ENCODE data around the gene SUPT20H. TPM values are rescaled to one million over a fixed set of nuclear protein-coding genes. Genes with fewer than 3 reads are reported as not detected.

Gene SUPT20H
- total and polyA plus RNA-seq, 2 donors (not counting 1 experiment from before 2014, with no cell fraction given): 56.5 to 57.5 TPM

DNA sequence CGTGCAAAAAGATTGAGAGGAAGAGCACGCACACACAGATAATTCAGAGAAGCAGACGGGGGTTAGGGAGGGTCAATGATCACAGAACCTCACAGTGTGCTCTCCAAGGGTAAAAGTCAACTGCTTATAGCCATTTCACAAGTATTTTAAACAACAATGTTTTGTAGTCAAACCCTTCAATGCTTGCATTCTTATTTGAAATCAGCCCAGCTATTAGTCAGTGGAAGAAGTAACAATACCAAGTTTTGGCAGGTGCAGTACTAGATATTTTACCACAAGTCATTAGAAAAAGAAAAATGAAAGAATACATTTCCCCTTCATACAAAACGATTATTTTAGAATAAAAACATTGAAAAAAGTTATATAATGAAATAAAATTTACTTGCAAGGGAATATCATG lies 43.4 kb upstream of the SUPT20H start:
- Histone ChIP-seq H3K9ac (ENCODE audit: insufficient read depth, low read length) (no peak overlapping the region), H3K27ac (ENCODE audit: insufficient read depth, low read length) (no peak overlapping the region), H3K9me3 (ENCODE audit: control insufficient read depth, insufficient read depth, low read depth, low read length) (no peaks in the 10 kb centered on the region), H3K4me1 (ENCODE audit: control insufficient read depth, extremely low read depth, insufficient read depth, low read length) (no peaks in the 10 kb centered on the region), H4K20me1 (ENCODE audit: control insufficient read depth, extremely low read depth, insufficient read depth, low read length) (no peaks in the 10 kb centered on the region), H3K4me2 (ENCODE audit: extremely low read depth, insufficient read depth, low read length) (no peak overlapping the region), H2AFZ (ENCODE audit: low read length) (no peak overlapping the region), H3K36me3 (ENCODE audit: control insufficient read depth, insufficient read depth, low read length) (no peaks in the 10 kb centered on the region), H3K4me3 (replicated peaks in 1 of 4; ENCODE audit: control extremely low read depth in 1 of 4, insufficient read depth in 1 of 4, low read depth in 3 of 4, low read length in 4 of 4) (no peak overlapping the region), H3K27me3 (ENCODE audit: control insufficient read depth, insufficient read depth, low read length) (no peaks in the 10 kb centered on the region), H3K79me2 (ENCODE audit: control insufficient read depth, insufficient read depth, low read length) (no peaks in the 10 kb centered on the region)
- peak in 1 of 2 donors; percentile 78 for DNase-seq (ENCODE audit: low read depth in 2 of 2)
- TF ChIP-seq EZH2 (IDR thresholded peaks at IDR 0.05; ENCODE audit: low read length, missing control alignments): no peak
- TF ChIP-seq, protein P1, sequence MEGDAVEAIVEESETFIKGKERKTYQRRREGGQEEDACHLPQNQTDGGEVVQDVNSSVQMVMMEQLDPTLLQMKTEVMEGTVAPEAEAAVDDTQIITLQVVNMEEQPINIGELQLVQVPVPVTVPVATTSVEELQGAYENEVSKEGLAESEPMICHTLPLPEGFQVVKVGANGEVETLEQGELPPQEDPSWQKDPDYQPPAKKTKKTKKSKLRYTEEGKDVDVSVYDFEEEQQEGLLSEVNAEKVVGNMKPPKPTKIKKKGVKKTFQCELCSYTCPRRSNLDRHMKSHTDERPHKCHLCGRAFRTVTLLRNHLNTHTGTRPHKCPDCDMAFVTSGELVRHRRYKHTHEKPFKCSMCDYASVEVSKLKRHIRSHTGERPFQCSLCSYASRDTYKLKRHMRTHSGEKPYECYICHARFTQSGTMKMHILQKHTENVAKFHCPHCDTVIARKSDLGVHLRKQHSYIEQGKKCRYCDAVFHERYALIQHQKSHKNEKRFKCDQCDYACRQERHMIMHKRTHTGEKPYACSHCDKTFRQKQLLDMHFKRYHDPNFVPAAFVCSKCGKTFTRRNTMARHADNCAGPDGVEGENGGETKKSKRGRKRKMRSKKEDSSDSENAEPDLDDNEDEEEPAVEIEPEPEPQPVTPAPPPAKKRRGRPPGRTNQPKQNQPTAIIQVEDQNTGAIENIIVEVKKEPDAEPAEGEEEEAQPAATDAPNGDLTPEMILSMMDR (conservative IDR thresholded peaks at IDR 0.05 in 1 of 2, IDR thresholded peaks at IDR 0.05 in 1 of 2; ENCODE audit: low read depth in 1 of 2, low read length in 2 of 2): no peak

DNA sequence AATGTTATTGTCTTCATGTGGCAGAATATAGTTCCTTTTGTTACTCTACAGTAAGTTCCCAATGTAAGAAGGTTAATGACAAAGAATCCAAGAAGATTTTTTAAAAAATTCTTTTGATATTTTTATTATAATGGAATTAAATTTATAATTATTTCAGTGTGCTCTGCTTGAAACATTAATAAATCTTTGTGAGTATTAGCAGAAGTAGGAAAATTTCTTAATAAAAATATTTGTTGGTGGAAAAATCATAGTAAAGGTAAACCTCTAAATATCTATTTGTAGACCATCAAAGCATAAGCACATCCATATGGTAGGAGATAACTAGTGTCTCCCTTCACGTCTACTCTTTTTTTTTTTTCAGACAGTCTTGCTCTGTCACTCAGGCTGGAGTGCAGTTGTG lies 41.7 kb upstream of the SUPT20H start:
- Histone ChIP-seq H3K4me1 (ENCODE audit: control insufficient read depth, extremely low read depth, insufficient read depth, low read length) (no peaks in the 10 kb centered on the region), H3K27ac (ENCODE audit: insufficient read depth, low read length) (no peak overlapping the region), H3K9me3 (ENCODE audit: control insufficient read depth, insufficient read depth, low read depth, low read length) (no peaks in the 10 kb centered on the region), H3K79me2 (ENCODE audit: control insufficient read depth, insufficient read depth, low read length) (no peaks in the 10 kb centered on the region), H3K27me3 (ENCODE audit: control insufficient read depth, insufficient read depth, low read length) (no peaks in the 10 kb centered on the region), H4K20me1 (ENCODE audit: control insufficient read depth, extremely low read depth, insufficient read depth, low read length) (no peaks in the 10 kb centered on the region), H3K36me3 (ENCODE audit: control insufficient read depth, insufficient read depth, low read length) (no peaks in the 10 kb centered on the region), H3K4me3 (replicated peaks in 1 of 4; ENCODE audit: control extremely low read depth in 1 of 4, insufficient read depth in 1 of 4, low read depth in 3 of 4, low read length in 4 of 4) (no peak overlapping the region), H2AFZ (ENCODE audit: low read length) (no peak overlapping the region), H3K9ac (ENCODE audit: insufficient read depth, low read length) (no peak overlapping the region), H3K4me2 (ENCODE audit: extremely low read depth, insufficient read depth, low read length) (no peak overlapping the region)
- DNase-seq (ENCODE audit: low read depth in 2 of 2): no peak
- TF ChIP-seq, protein P1 (conservative IDR thresholded peaks at IDR 0.05 in 1 of 2, IDR thresholded peaks at IDR 0.05 in 1 of 2; ENCODE audit: low read depth in 1 of 2, low read length in 2 of 2): no peak
- no peak for TF ChIP-seq EZH2 (IDR thresholded peaks at IDR 0.05; ENCODE audit: low read length, missing control alignments)

DNA sequence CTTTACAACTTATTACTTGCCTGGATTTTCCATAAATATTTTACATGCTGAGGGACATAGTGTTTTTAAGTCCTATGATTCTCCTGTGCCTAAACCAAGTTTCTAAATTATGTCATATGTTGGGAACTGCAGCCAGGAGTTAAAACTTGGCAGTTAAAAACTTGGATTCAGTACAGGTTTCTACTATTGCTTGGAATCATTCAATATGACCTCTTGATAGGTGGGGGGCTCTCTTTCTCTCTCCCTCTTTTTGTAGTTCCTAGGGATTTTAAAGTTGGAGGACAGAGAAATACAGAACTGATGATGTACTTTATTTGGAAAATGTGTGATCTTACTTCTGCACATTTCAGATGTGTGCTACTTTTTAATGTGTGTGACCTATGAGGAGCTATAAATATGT lies 41.2 kb upstream of the SUPT20H start:
- no peak overlapping the region for H2AFZ ChIP-seq (ENCODE audit: low read length)
- H3K4me3 ChIP-seq (replicated peaks in 1 of 4; ENCODE audit: control extremely low read depth in 1 of 4, insufficient read depth in 1 of 4, low read depth in 3 of 4, low read length in 4 of 4): no peak overlapping the region
- peak in 1 of 2 donors; percentile 14 for DNase-seq (ENCODE audit: low read depth in 2 of 2)
- no peaks in the 10 kb centered on the region for H3K79me2 ChIP-seq (ENCODE audit: control insufficient read depth, insufficient read depth, low read length)
- no peak overlapping the region for H3K9ac ChIP-seq (ENCODE audit: insufficient read depth, low read length)
- no peaks in the 10 kb centered on the region for H3K4me1 ChIP-seq (ENCODE audit: control insufficient read depth, extremely low read depth, insufficient read depth, low read length)
- H4K20me1 ChIP-seq (ENCODE audit: control insufficient read depth, extremely low read depth, insufficient read depth, low read length): no peaks in the 10 kb centered on the region
- TF ChIP-seq, protein P1 (conservative IDR thresholded peaks at IDR 0.05 in 1 of 2, IDR thresholded peaks at IDR 0.05 in 1 of 2; ENCODE audit: low read depth in 1 of 2, low read length in 2 of 2): no peak
- TF ChIP-seq EZH2 (IDR thresholded peaks at IDR 0.05; ENCODE audit: low read length, missing control alignments): no peak
- no peak overlapping the region for H3K4me2 ChIP-seq (ENCODE audit: extremely low read depth, insufficient read depth, low read length)
- H3K9me3 ChIP-seq (ENCODE audit: control insufficient read depth, insufficient read depth, low read depth, low read length): no peaks in the 10 kb centered on the region
- H3K27ac ChIP-seq (ENCODE audit: insufficient read depth, low read length): no peak overlapping the region
- H3K36me3 ChIP-seq (ENCODE audit: control insufficient read depth, insufficient read depth, low read length): no peaks in the 10 kb centered on the region
- no peaks in the 10 kb centered on the region for H3K27me3 ChIP-seq (ENCODE audit: control insufficient read depth, insufficient read depth, low read length)

Measured in fibroblast of lung (primary cell).